ENCODE measurements around the gene MCRIP1. TPM values are rescaled to one million over a fixed set of nuclear protein-coding genes. Genes with fewer than 3 reads are reported as not detected.

The MCRIP1 gene
- total and polyA plus RNA-seq, 2 of the 13 experiments (the other 11 are each of a cell fraction or from before 2014, with no cell fraction given): 79.7 to 84.9 TPM

GRCh38 chr17:81840826-81841778, 8.0 kb upstream of the MCRIP1 start (continued):
- TF ChIP-seq FOXO4 (CRISPR knock-in tag; conservative IDR thresholded peaks at IDR 0.05): 0 out of 2 replicates have a peak, but pooled peaks have one; percentile 49
- no peak for TF ChIP-seq ZNF138 (CRISPR knock-in tag; IDR thresholded peaks at IDR 0.05; ENCODE audit: low read depth)
- TF ChIP-seq HDAC2 (CRISPR knock-in tag; IDR thresholded peaks at IDR 0.05): no peak
- no peak for TF ChIP-seq ZNF816 (CRISPR knock-in tag; IDR thresholded peaks at IDR 0.05; ENCODE audit: borderline replicate concordance)
- TF ChIP-seq PRDM15 (CRISPR knock-in tag; IDR thresholded peaks at IDR 0.05): peak; percentile 76; the same call in 1 of the 2 replicates
- no peak for TF ChIP-seq NR2F2 (IDR thresholded peaks at IDR 0.05; ENCODE audit: borderline replicate concordance, low read depth)
- TF ChIP-seq SOX5 (CRISPR knock-in tag; IDR thresholded peaks at IDR 0.05; ENCODE audit: borderline replicate concordance): no peak
- no peak for TF ChIP-seq BORCS8-MEF2B (CRISPR knock-in tag; IDR thresholded peaks at IDR 0.05)
- no peak for TF ChIP-seq NONO (IDR thresholded peaks at IDR 0.05)
- TF ChIP-seq NONO (CRISPR knock-in tag; conservative IDR thresholded peaks at IDR 0.05): 0 out of 2 replicates have a peak, but pooled peaks have one; percentile 25
- TF ChIP-seq ZNF749 (CRISPR knock-in tag; IDR thresholded peaks at IDR 0.05; ENCODE audit: borderline replicate concordance): no peak
- no peak for TF ChIP-seq AKNA (CRISPR knock-in tag; IDR thresholded peaks at IDR 0.05; ENCODE audit: borderline replicate concordance)
- no peak for TF ChIP-seq FOXA1 (IDR thresholded peaks at IDR 0.05)
- peak; percentile 90 for TF ChIP-seq FOXA1 (CRISPR knock-in tag; IDR thresholded peaks at IDR 0.05)
